Activated CD4-positive, CD25-positive, alpha-beta regulatory T cell treated with anti-CD3 and anti-CD28 coated beads, Interleukin-2, amount 50 U/mL, for 72 hours (primary cell): ENCODE results near the gene CHST15.

Experiments used
- DNase-seq: peaks from one replicate; pipeline ENCODE4 v3.0.0; 2021

Gene CHST15

DNA sequence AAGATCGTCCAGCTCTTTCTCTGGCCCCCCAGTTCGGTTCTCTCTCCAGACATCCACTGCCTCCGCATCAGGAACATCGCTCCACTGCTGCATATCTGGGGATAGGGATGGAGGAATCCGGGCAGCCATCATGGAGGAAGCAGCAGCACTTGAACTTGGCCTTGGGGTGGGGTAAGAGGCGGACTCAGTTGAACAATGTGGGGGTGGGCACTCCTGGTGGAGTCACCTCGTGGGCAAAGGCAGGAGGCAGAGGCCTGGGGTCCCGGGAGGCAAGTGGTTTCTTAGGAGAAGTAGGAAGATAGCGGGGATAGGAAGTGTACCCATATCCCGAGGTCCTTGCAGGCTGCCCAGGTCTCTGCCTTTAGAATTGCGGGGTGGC lies 98.3 kb downstream of the CHST15 start:
- DNase-seq = no peak

DNA sequence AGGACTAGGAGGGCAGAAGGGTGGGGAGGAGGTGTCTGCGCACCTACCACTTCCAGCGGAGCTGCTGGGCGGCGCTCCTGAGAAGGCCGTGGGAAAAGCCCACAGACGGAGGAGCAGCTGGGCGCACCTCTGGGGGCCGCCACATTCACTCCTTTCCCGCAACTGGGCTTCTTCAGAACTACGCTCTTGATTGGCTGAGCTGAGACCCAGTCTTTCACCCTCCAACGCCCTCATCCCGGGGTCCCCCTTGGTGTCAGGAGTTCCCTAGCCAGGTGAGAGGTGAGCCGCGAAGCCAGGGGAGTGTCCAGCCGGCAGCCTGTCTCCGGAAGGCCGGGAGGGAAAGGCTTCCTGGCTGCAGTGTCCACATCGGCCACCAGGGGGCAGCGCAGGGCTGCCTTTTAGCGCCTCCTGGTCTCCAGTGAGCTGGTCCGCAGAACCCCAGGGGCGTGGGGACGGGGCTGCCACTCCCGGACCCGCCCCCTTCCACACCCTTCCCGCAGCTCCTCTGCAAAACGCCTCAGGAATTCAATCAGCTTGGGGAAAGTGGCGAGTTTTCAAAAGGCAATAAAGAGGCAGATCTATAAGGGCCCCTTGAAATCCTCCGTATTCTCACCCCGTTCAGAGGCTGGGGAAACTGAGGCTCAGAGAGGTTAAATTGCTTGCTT lies 98.8 kb downstream of the CHST15 start:
- peak; percentile 90 for DNase-seq

DNA sequence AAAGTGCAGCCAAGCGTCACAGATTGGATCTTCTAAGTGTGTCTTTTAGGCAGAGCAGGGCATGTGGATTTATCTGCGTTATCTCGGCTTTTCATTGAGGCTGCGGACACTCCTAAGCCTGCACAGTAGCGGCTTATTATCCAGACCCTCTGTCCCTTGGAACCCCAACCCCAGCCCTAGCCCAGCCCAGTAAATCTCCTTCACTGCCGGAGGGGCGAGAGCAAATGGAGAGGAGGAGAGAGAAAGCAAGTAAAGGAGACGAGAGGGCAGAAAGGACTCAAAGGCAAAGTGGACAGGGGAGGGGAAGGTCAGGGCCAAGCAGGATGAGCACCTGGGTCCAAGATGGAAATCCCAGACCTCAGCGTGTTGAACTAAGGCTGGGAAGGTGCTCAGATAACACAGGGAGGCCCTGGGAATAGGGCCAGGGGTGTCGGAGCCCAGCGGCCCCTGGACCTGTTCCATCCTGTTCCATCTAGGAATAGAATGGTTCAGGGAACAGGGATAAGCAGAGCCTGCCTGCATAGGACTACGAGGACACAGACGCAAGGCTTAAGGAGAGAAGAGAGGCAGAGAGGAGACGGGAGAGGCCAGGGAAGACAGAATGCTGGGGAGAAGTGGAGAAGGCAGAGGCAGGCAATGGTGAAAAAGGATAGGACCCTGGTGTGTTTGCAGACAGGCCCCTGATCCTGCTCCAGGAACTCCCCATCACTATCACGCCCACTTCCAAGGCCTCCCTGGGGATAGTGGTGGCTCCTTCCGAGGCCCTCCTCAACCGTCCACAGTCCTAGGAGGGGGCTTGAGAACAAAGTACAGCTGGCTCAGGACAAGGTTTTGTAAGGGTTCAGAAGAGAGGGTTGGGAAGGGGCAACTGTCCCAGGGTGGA lies 99.6 kb downstream of the CHST15 start:
- no peak for DNase-seq

DNA sequence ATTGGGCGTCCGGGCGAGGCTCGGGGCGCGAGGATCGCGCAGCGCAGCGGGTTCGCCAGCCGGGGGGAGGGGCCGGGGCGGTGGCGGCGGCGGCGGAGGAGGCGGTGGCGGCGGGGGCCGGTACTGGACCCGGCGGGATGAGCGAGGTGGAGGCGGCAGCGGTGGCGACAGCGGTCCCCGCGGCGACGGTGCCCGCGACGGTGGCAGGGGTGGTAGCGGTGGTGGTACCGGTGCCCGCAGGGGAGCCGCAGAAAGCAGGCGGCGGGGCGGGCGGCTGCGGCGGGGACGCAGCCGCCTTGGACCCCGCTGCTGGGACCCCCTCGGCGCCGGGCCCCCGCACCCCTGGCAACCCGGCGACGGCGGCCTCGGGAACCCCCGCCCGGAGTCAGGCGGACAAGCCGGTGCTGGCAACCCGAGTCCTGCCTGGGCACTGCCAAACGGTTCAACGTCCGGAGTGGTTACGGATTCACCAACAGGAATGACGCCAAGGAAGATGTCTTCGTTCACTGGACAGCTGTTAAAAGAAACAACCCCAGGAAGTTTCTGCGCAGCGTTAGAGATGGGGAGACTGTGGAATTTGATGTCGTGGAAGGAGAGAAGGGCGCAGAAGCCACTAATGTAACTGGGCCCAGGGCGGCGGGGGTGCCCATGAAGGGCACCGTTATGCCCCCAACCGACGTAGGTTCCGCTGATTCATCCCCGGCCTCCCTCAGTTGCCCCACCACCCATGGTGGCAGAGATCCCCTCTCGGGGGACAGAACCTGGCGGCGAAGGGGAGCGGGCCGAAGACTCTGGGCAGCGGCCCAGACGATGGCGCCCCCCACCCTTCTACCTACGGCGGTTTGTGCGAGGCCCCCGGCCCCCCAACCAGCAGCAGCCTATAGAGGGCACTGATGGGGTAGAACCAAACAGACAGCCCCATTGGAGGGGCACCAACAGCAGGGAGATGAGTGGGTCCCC lies 101.5 kb downstream of the CHST15 start:
- no peak for DNase-seq

DNA sequence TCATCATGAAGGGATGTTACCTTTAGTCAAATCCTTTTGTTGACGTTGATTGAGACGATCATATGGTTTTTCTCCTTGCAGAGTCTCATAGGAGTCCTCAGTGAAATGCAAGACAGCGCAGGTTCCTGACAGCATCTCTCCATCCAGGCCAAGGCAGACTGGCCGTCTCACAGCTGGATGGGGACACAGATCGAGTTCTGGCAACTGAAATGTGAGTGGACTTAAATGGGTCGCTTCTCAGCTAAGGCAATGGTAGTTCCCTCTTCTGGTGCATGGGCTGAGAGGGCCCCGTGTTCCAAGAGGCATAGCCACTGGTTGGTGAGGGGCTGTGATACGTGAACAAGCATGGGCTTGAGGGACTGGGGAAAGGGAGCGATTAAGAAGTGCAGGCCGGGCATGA lies 102.5 kb downstream of the CHST15 start:
- DNase-seq = no peak

DNA sequence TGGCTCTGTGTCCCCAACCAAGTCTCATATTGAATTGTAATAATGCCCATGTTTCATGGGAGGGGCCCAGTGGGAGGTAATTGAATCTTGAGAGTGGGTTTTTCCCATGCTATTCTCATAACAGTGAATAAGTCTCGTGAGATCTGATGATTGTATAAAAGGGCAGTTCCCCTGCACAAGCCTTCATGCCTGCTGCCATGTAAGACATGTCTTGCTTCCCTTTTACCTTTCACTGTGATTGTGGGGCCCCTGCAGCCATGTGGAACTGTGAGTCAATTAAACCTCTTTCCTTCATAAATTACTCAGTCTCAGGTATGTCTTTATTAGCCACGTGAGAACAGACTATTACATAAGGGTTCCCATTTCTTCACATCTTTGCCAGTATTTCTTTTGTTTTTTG lies 104.7 kb downstream of the CHST15 start:
- no peak for DNase-seq

DNA sequence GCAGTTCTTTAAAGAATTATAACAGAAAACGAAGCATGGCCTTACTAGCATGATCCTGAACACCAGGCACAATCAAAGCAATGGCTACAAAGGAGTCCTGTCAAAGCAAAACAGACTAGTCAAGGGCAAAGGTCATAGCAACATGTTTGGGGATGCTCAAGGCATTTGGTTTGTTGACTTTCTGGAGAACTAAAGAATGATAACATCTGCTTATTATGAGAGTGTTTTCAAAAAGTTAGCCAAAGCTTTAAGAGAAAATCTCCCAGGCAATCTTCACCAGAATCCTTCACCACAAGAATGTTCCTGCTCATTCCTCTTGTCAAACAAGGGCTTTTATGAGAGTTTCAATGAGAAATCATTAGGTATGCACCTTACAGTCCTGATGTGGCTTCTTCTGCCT lies 106.7 kb downstream of the CHST15 start:
- no peak for DNase-seq

DNA sequence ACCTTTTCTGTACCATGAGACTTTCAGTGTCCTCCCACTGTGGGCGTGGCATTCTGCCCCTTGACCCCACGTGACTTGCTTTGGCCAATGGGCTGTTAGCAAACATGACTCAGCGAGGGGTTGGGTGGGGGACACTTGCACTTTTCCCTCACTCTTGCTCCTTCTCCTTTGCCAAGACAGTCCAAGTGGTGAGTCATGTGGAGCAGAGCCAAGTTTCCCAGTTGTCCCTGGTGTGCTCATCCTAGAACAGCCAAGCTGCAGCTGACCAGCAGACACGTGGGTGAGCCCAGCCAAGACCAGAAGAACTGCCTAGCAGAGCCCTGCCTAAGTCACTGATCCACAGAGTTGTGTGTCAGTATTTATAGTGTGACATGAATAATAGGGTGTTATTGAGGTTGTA lies 119.0 kb downstream of the CHST15 start:
- no peak for DNase-seq

DNA sequence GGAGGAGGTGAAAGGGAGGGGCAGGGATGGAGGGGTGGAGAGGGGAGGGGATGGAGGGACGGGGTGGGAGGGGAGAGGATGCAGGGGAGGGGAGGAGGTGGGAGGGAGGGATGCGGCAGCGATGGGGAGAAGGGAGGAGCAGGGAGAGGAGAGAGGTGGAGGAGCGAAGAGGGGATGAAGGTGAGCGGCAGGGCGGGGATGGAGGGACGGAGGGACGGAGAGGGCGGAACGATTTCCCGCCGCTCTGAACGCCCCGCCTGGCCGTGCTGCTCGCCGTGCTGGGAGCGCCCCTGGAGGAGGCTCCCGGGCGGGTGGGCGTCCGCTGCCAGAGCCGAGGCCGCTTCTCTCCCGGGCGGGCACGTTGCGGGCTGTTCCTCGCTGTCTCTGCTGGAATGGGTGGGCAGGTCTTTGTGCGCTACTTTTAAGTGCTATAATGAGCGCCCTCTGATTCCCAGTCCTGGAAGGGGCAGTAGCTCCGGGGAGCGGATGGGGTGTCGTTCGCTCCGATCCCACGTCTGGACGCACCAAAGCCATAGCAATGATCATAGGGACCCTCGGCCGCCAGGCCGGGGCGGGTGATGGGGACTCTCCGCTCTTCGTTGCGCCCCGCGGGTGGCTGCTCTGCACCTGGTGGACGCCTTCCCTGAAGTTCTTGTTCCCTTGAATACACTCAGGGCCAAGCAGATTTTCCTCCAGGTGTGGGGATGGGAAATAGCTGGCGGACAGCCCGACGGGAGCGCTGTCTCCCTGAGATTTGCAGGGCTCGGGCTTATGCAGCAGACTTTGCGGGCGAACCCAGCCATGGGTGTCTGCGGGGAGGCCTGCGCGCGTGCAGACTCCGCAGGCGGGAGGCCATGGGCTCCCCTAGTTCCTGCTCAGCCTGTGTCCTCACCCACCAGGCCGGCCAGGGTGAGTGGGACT lies 120.7 kb downstream of the CHST15 start:
- DNase-seq = no peak

DNA sequence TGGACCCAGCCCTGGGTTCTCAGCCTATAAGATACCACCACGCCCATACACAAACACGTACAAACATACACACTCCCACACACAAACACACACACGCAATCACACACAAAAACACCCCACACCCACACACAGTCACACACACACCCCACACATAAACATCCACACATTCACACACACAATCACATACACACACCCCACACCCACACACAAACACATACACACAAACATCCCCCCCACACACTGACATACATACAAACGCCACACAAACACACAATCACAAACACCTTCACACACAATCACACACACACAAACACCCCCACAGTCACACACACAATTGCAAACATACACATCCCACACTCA lies 122.5 kb downstream of the CHST15 start:
- no peak for DNase-seq

DNA sequence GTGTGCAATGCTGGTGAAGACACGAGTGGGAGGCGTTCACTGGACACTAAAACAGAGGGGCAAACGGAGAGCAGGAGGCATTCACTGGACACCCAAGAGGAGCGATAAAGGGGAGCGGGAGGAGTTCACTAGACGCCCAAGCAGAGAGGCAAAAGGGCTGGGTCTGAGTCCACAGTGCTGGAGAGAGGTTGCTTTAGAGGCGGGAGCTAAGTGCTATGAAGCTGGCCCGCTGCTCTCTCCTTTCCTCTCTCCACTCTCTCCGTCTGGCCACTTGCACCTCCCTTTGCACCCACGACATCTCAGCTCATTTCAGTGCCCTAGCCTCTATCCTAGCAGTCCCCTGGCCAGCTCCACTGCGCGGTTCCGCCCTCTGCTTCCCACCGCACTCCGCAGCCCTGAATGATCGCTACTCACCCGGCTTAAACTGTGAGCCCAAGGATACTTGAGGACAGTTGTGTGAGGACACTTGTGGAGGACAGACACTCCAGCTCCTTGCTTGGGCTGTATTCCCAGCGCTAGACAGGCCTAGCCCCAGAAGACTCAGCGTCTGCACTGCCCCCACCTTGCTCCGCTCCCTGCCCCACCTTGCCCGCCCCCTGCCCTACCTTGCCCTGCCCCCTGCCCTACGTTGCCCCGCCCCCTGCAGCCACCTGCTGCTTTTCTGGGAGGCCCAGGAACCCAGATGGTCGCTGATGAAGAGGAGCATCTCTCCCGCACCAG lies 123.0 kb downstream of the CHST15 start:
- no peak for DNase-seq

DNA sequence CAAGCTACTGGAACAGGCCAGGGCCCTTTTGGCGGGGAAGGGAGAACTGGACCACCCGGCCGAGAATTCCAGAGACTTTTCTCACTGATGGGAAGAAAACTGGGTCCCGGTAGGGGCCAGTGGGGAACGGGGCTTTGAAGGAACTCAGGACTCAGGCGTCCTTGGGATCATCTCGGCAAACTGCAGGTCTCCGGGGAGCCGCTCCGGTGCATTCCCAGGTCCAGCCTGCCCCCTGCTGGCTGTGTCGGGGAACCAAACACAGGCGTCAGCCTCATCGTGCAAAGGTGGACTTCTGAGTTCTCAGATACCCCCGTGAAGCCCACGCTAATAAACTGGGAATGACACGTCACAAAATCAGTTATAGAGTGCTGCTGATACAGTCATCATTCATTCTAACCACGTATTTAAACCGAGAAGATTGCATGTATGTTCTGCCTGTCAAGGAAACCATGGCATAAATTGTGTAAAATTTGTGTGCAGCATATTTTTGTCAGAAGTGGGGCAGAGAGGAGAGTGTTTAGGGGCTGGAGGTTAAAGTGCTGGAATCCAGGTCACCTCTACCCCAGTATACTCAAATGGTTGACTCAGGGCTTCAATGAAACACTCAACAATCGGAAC lies 125.7 kb downstream of the CHST15 start:
- DNase-seq = peak; percentile 64

DNA sequence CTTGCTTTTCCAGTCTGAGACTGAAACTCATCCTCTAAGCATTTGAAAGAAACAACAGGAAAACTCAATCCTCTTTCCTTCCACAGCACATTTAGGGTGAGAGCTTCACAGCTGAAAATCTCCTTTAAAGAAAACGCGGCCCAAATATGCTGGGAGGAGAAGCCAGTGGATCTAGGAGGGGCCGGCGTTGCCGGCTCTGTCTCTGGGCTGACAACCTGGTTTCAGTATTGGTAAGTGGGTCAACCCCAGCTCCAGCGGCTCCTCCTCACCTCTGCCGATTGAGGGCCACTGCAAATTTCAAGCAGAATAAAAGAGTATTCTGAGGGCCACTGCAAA lies 126.5 kb downstream of the CHST15 start:
- DNase-seq = no peak

DNA sequence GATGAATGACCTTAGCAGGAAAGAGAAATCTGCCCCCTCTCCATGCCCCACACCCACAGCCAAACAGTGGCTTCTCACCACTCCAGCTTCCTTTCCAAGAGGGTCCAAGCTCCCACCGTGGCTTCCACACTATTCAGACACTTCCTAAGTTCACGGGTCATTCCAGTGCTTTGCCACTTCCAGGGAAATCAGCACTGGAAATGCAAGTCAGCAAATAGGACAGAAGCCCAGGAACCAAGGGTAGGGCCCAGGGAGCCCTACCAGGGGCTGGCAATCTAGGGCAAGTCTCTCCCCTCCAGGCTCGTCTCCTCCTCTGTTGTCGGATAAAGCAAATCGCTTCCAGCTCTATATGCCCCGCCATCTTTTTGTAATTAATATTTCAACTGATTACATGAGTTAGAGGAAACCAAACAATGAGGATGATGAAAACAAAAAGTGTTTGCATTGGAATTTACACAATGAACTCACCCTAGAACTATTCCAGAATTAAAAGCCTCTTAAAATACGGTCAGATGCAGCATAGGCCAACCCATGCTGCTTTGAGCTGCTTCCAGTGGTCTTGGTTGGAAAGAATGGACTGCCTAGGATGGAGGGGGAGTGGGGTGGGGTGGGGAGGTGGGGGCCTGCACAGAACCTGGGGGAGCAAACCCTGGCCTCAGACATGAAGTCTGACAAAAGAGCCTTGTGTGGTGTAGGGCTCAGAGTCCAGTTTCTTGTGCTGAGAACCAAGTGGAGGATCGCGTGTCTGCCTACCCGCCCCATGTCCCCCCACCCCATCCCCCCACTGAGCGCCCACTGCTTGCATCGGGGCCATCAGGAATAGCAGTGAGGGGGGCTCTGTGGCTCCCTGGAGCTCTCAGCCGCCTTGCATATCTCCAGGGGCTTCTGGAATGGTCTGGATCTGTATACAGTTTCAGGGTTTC lies 127.2 kb downstream of the CHST15 start:
- no peak for DNase-seq

DNA sequence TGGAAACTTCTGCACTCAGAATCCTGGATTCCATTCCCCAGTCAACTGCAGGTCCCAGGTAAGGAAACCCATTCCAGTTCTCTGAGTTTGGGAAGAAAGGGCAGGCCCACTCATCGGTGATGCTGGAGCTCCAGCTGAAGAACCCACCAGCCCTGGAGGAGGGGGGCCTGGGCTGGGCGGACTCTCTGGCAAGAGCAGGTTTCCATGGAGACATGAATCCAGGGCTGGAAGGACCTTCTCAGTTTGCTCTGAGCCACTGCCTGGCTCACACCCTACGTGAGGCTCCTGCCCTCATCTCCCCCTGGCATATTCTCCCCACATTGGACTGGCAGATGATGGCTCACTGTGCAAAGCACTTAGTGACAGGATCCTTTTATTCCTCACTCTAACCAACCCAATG lies 128.4 kb downstream of the CHST15 start:
- DNase-seq = no peak

DNA sequence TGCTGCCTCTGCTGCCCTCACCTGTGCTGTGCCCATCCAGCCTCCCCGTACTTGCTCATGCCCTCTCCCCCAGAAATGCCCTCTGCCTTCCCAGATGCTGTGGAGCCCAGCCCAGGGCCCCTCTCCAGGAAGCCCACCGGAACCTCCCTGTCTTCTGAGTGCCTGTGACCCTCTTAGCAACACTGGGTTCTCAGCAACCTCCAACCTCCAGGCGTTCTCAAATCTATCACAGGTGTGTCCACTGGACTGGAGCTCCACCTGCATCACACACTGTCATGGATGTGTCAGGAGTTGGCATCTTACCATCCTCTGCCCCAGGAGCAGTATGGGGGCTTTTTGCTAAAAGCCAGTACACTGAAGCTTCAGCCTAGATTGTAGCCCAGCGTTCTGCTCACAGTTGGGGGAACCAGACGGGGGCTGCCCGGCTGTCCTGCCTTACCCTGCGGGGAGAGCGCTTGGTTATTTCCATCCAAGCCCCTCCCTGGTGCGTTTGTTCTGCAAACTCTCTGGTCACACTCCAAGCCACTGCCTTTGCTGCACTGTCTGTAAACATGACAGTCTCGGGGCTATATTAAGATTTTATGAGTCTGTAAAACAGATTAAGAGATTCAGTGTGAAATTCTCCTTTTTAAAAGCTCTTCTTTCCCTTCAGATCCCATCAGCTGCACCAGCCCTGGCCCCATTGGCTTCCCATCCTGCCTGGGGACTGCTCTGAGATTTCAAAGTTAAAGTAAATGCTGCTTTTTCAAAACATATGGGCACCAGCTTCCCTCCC lies 130.5 kb downstream of the CHST15 start:
- no peak for DNase-seq

DNA sequence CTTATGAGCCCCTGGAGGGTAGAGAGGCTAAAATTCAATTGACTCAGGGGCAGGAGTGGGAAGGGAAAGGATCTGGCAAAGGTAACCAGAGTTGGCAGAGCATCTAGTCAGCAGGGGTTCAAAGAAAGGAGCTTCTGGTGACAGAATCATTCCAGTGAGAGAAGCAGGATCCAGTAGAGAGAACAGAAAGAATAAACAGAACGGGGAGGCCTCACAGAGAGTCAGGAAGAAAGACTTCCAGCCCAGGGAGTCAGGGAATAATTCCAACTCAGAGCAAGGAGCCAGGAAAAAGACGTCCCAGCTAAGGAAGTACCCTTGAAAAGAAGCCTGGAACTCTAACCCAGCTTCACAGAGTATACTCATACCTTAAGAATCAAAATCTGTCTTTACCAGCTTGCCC lies 135.2 kb downstream of the CHST15 start:
- DNase-seq = no peak
